ENCODE data around the gene STARD13.

DNA sequence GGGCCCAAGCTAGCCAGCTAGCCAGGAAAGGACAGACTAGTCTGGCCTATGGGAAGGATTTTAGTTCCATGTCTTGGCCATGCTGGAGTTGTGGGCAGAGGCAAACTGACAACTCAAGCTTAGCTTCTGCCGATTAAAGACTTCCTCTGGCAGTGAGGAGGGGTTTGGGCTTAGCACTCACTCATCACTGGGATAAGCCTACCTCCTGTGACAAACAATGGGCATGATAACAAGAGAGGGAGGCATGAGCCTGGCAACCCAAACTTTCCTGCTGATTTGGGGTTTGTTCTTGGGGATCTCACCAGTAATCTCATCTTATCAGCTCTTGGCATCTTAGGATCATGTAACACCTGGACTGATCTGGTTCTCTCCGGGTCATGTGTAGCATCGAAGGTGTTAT is 185.7 kb downstream of the STARD13 start:
- TF ChIP-seq, protein P1, sequence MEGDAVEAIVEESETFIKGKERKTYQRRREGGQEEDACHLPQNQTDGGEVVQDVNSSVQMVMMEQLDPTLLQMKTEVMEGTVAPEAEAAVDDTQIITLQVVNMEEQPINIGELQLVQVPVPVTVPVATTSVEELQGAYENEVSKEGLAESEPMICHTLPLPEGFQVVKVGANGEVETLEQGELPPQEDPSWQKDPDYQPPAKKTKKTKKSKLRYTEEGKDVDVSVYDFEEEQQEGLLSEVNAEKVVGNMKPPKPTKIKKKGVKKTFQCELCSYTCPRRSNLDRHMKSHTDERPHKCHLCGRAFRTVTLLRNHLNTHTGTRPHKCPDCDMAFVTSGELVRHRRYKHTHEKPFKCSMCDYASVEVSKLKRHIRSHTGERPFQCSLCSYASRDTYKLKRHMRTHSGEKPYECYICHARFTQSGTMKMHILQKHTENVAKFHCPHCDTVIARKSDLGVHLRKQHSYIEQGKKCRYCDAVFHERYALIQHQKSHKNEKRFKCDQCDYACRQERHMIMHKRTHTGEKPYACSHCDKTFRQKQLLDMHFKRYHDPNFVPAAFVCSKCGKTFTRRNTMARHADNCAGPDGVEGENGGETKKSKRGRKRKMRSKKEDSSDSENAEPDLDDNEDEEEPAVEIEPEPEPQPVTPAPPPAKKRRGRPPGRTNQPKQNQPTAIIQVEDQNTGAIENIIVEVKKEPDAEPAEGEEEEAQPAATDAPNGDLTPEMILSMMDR (conservative IDR thresholded peaks at IDR 0.05; ENCODE audit: low read depth, low read length) = no peak
- TF ChIP-seq EZH2 (IDR thresholded peaks at IDR 0.05; ENCODE audit: low read length, unreplicated experiment) = no peak
